HEK293T (cell line): ENCODE measurements around the gene MGAT4B.
"Not testable (repeated sequence)": the region's sequence is repeated elsewhere in the genome, so short reads cannot be mapped to it uniquely, and the experiment has no call there.

Source experiments
- CTCF ChIA-PET: fragments of 350-600 bp; formaldehyde crosslinking; extraction: SDS; loops from one replicate; lab custom pipeline; 2021; ENCODE audit warnings: antibody characterized with exemption, inconsistent platforms; lab: Yijun Ruan, JAX
- POLR2A ChIA-PET: fragments of 350-600 bp; formaldehyde crosslinking; extraction: SDS; loops from one replicate; lab custom pipeline; 2020; ENCODE audit warnings: antibody characterized with exemption, inconsistent platforms; lab: Yijun Ruan, JAX
- DNase-seq: peaks from one replicate; pipeline ENCODE4 v3.0.0; 2012; ENCODE audit warnings: mixed read lengths; ENCODE audit errors: extremely low spot score
- ARNT ChIP-seq: fragments of 450-650 bp; IDR thresholded peaks from 2 replicates; pipeline ENCODE4 v1.6.1; 2017; ENCODE audit warnings: mild to moderate bottlenecking
- BHLHE40 ChIP-seq: fragments of 450-650 bp; IDR thresholded peaks from 2 replicates; pipeline ENCODE4 v1.6.1; 2016; ENCODE audit warnings: mild to moderate bottlenecking, moderate library complexity, borderline replicate concordance
- CTBP1 ChIP-seq: fragments of 450-650 bp; IDR thresholded peaks from 2 replicates; pipeline ENCODE4 v1.6.1; 2016; ENCODE audit warnings: borderline replicate concordance
- ELF4 ChIP-seq: fragments of 450-650 bp; IDR thresholded peaks from 2 replicates; pipeline ENCODE4 v1.6.1; 2017; ENCODE audit warnings: antibody characterized with exemption
- FOXA1 ChIP-seq: fragments of 450-650 bp; IDR thresholded peaks from 2 replicates; pipeline ENCODE4 v1.6.1; 2016; ENCODE audit warnings: mild to moderate bottlenecking
- FOXK2 ChIP-seq: fragments of 450-650 bp; IDR thresholded peaks from 2 replicates; pipeline ENCODE4 v1.6.1; 2016; ENCODE audit warnings: mild to moderate bottlenecking
- FOXM1 ChIP-seq: fragments of 450-650 bp; IDR thresholded peaks from 2 replicates; pipeline ENCODE4 v1.6.1; 2017; ENCODE audit warnings: mild to moderate bottlenecking, borderline replicate concordance
- HDGF ChIP-seq: fragments of 450-650 bp; IDR thresholded peaks from 2 replicates; pipeline ENCODE4 v1.6.1; 2017; ENCODE audit warnings: antibody characterized with exemption, borderline replicate concordance
- L3MBTL2 ChIP-seq: fragments of 450-650 bp; conservative IDR thresholded peaks from 2 replicates; pipeline ENCODE4 v1.6.1; 2016; ENCODE audit warnings: mild to moderate bottlenecking
- LEF1 ChIP-seq: fragments of 450-650 bp; IDR thresholded peaks from 2 replicates; pipeline ENCODE4 v1.6.1; 2017; ENCODE audit warnings: mild to moderate bottlenecking, borderline replicate concordance
- NFRKB ChIP-seq: fragments of 450-650 bp; IDR thresholded peaks from 2 replicates; pipeline ENCODE4 v1.6.1; 2016; ENCODE audit warnings: mild to moderate bottlenecking, moderate library complexity
- SP1 ChIP-seq: fragments of 450-650 bp; IDR thresholded peaks from 2 replicates; pipeline ENCODE4 v1.6.1; 2017
- SUZ12 ChIP-seq: fragments of 450-650 bp; IDR thresholded peaks from 2 replicates; pipeline ENCODE4 v1.6.1; 2016; ENCODE audit warnings: mild to moderate bottlenecking
- TARDBP ChIP-seq: fragments of 450-650 bp; IDR thresholded peaks from 2 replicates; pipeline ENCODE4 v1.6.1; 2016
- ZNF384 ChIP-seq: fragments of 450-650 bp; IDR thresholded peaks from 2 replicates; pipeline ENCODE4 v1.6.1; 2016
- TF ChIP-seq, protein P1 (sequence below): fragments of 450-650 bp; IDR thresholded peaks from 2 replicates; pipeline ENCODE4 v1.6.1; 2016

The MGAT4B gene

DNA sequence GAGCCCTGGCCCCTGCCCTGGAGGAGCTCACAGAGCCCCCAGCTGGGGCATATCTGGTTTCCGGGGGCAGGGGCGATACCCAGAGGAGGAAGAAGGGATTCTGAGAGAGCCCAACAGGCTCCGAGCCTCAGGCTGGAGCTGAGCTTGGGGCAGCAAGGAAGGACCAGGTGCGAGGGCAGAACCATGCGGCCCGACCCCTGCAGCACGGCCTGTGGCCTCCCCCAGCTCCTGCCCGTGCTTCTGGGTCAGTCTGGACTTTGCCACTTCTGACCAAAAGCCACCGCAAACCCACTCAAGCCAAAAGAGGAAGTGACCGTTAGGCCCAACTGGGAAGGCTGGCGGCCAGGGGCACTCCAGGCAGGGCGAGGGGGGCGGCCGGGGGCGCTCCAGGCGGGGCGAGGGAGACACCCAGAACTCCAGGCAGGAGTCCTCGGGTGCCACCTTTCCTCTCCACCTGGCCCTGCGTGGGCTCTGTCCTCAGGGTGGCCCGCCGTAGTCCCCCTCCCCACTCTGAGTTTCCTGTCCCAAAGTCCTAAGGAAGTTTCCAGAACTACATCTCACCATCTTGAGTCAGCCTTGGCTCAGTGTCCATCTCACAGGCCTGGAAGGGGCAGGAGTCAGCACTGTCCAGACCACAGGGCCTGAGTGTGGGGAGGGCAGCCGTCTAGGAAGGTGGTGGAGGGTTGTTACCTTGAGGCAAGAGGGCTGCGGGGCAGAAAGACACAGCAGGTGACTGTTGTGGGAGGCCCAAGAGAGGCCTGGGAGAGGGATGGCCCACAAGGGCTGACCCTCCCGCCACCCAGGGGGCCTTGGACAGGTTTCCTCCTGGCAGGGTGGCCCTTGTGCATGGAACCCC lies 13.8 kb downstream of the MGAT4B start:
- ChIA-PET CTCF (interaction anchor here (0.6 to 1.0 kb wide), 2 partner anchors 30 to 140 kb away, joined by 3 to 4 read pairs; no protein-coding TSS in a partner anchor), POLR2A (no interaction called here)
- DNase-seq = no peak
- TF ChIP-seq ARNT = no peak
- TF ChIP-seq TARDBP = no peak
- no peak for TF ChIP-seq NFRKB
- TF ChIP-seq BHLHE40 = no peak
- TF ChIP-seq, protein P1, sequence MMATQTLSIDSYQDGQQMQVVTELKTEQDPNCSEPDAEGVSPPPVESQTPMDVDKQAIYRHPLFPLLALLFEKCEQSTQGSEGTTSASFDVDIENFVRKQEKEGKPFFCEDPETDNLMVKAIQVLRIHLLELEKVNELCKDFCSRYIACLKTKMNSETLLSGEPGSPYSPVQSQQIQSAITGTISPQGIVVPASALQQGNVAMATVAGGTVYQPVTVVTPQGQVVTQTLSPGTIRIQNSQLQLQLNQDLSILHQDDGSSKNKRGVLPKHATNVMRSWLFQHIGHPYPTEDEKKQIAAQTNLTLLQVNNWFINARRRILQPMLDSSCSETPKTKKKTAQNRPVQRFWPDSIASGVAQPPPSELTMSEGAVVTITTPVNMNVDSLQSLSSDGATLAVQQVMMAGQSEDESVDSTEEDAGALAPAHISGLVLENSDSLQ = no peak
- TF ChIP-seq FOXA1 = no peak
- TF ChIP-seq FOXK2 = no peak
- TF ChIP-seq SP1 = no peak

DNA sequence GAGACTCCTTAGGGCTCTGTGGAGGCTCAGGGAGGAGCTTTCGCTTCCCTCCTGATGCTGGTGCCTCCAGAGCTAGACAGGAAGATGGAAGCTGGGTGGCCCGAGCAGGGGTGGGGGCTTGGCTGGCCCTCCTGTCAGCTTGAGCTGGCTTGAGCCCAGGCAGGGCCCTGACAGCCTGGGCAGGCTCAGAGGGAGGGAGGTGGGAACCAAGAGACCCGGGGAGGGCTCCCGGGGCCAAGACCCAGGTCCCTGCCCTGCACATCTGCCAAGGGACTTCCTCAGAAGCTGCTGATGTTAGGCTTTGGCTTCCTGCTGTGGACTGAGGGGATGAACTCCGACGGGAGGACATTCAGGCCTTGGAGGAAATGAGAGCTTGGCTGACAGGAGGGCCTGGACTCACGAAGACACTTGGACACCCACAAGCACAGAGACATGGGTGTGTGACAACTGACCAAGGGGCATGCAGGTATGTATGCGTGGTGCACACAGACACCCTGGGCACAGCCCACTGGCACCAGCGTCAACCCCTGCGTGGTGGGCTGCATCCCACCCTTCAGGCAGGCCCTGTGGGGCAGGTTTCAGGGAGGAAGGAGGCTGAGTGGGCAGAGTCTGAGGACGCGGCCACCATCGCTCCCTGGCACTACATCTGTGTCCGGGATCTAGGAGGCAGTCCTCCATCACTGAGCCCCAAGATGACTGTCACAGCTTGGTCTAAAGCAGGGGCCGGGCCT lies 14.6 kb downstream of the MGAT4B start:
- CTCF ChIA-PET = no interaction called here
- TF ChIP-seq FOXK2 (no peak), ELF4 (no peak), SP1 (no peak), SUZ12 (no peak), ARNT (no peak), CTBP1 (no peak), FOXM1 (no peak), L3MBTL2 (no peak), FOXA1 (no peak), BHLHE40 (no peak), TARDBP (no peak)
- TF ChIP-seq, protein P1 = no peak
- POLR2A ChIA-PET = interaction anchor here (0.8 kb wide), 1 partner anchor 168 kb away, joined by 3 read pairs; the partner anchor contains the start of gene HNRNPH1
- no peak for DNase-seq

DNA sequence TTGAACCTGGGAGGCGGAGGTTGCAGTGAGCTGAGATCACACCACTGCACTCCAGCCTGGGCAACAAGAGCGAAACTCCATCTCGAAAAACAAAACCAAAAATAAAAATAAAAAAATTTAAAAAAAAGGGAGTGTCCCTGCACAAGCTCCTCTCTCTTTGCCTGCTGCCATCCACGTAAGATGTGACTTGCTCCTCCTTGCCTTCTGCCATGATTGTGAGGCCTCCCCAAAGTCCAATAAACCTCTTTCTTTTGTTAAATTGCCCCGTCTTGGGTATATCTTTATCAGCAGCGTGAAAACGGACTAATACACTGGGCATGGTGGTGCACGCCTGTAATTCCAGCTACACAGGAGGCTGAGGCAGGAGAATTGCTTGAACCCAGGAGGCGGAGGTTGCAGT lies 17.4 kb downstream of the MGAT4B start:
- DNase-seq, POLR2A ChIA-PET: not testable (repeated sequence)
- CTCF ChIA-PET = interaction anchor here (1.4 kb wide), 1 partner anchor 27 kb away, joined by 5 read pairs; no protein-coding TSS in a partner anchor

DNA sequence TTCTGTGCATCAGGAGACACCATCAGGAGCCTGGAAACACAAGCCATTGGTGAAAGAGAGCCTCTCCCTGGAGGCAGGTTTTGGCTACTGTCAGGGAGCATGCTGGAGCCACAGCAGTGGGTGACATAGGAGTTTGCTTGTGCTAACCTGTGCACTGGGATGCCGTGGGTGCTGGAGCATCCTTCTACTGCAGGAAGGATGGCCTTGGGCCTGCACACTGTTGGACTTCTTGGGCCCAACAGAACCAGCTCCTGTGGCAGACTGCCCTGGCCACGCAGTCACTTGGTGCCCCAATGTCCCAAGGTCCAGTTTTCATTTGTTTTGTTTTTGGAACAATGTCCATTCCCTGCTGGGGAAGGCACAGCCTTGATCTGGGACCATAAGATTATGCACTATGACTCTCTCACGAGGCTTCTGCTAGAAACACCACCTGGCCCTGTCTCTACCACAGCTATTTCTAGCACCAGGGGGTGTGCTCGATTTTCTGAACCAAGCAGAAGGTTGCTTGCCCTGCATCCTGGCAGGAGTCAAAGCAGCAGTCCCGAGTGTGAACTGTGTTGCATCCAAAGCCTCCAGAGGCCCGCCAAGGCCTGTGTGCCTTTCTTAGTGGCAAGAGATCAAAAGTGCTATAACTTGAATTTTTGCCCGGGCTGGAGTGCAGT lies 18.3 kb downstream of the MGAT4B start:
- DNase-seq = no peak
- CTCF ChIA-PET = interaction anchor here (1.4 kb wide), 1 partner anchor 26 kb away, joined by 5 read pairs; no protein-coding TSS in a partner anchor
- TF ChIP-seq, protein P1 = no peak
- TF ChIP-seq ZNF384 (no peak), TARDBP (no peak), SP1 (no peak), HDGF (no peak), ELF4 (no peak), ARNT (no peak)
- POLR2A ChIA-PET = no interaction called here

DNA sequence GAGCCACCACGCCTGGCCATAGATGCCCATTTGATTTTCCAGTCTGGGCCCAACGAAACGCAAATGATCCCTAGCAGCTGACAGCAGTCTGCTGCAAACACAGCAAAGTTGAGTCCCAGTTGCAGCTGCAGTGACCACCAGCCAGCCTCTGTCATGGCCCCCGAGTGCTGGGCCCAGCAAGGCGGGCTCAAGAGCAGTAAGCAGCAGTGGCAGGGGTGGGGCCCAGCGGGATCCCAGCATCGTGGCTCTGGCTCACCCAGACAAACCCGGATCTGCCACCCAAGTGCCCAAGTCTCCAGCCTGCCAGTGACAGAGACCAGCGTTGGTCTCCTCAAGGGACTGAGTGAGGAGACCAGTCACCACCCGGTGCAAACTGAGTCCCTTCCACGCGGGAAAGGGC lies 19.8 kb downstream of the MGAT4B start:
- POLR2A ChIA-PET = no interaction called here
- CTCF ChIA-PET = no interaction called here
- TF ChIP-seq ZNF384 = no peak
- TF ChIP-seq CTBP1 = no peak
- no peak for TF ChIP-seq HDGF
- TF ChIP-seq FOXK2 = no peak
- no peak for TF ChIP-seq SP1
- TF ChIP-seq FOXA1 = no peak
- TF ChIP-seq ARNT = no peak
- no peak for TF ChIP-seq BHLHE40
- no peak for TF ChIP-seq LEF1
- no peak for TF ChIP-seq L3MBTL2
- DNase-seq = no peak

DNA sequence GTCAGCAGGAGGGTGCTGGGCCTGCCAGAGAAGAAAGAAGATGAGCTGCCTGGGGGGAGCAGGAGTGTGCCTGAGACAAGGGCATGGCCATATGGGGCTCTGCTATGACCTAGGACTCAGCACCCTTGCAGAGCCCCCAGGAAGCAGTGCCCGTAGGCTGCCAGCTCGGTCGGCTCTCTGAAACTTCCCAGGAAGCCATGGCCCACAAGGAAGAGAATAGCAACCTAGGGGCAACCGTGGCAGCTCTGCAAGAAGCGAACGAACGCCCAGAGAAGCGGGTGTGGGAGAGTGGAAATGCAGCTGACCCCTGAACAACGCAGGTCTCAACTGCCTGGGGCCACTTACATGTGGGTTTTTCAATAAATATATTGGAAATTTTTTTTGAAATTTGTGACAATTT lies 23.5 kb downstream of the MGAT4B start:
- CTCF ChIA-PET = no interaction called here
- POLR2A ChIA-PET = no interaction called here
- DNase-seq = no peak
- no peak for TF ChIP-seq LEF1
- no peak for TF ChIP-seq ELF4
- no peak for TF ChIP-seq HDGF
- TF ChIP-seq CTBP1 = no peak
- TF ChIP-seq SUZ12 = no peak
- TF ChIP-seq SP1 = no peak
- no peak for TF ChIP-seq ARNT
- TF ChIP-seq TARDBP = no peak
- TF ChIP-seq, protein P1 = no peak
- TF ChIP-seq FOXA1 = no peak
- no peak for TF ChIP-seq BHLHE40
- TF ChIP-seq FOXM1 = no peak
- TF ChIP-seq FOXK2 = no peak
- no peak for TF ChIP-seq L3MBTL2
- TF ChIP-seq NFRKB = no peak
- no peak for TF ChIP-seq ZNF384
